Activated T-cell treated with anti-CD3 and anti-CD28 coated beads, Interleukin-2, amount 50 U/mL, for 48 hours (primary cell): ENCODE results near the gene ANXA2.
A peak's percentile ranks its signal among the peaks of the same experiment; 100 is the strongest.
"Not testable (repeated sequence)": the region's sequence is repeated elsewhere in the genome, so short reads cannot be mapped to it uniquely, and the experiment has no call there.

Experiments
- DNase-seq, 2 experiments: peaks; one replicate each; pipeline ENCODE4 v3.0.0-alpha.2; 2020

Gene ANXA2

GRCh38 chr15:60339236-60339635, 58.5 kb downstream of the ANXA2 start:
- DNase-seq, result no peak

GRCh38 chr15:60338810-60339209, 59.0 kb downstream of the ANXA2 start:
- DNase-seq, result no peak

GRCh38 chr15:60337076-60337475, 60.7 kb downstream of the ANXA2 start:
- no peak for DNase-seq

- DNase-seq, result not testable (repeated sequence)
Measured at GRCh38 chr15:60335296-60335695, 62.5 kb downstream of the ANXA2 start.

DNA sequence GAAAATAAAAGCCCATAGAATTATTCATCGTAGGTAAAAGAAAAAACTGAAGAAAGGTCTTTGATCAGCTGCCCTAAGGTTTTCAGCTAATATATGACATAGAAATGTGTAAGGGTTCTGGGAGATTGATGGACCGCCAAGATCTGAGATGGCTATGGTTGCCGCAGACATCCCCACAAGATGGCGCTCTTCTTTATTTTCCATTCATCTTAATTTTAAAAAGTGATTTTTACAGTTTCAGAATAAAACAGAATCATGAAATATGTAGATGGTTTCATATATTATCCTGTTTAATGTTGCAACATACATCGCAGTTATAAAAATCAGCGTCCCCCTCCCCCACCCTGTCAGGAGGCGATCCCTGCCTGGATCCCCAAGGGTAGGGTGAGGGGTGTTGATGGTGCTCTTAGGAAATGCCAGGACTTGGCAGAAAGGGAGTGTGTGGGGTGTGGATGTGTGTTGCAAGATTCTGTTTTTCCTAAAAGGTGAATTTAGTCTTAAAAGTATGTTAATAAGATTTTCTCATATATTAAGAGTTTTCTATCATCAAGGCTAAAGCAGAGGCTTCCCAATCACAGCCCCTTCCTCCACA, 68.8 kb downstream of the ANXA2 start:
- DNase-seq, result peak in 1 of 2 experiments; percentile 39

- no peak for DNase-seq
Measured at GRCh38 chr15:60326824-60327654, 70.7 kb downstream of the ANXA2 start.

GRCh38 chr15:60326343-60326742, 71.4 kb downstream of the ANXA2 start:
- DNase-seq, result no peak

DNA sequence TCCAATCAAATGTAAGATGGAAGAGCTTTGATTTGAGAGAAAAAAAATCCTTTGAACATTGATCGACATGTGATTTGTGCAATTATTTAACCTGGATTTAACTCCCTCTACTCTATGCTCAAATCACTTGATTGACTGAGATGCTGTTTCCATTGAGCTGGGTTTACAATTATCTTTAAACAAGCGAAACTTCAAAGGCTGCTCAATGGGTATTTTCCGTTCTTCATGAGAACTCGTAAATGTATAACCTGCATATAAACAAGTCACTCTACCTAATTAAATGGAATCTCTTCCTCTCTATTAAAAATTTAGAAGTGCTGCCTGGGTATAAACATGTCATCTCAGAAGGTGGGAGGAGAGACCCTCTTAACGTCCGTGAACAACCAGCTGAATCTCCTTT, 71.9 kb downstream of the ANXA2 start:
- DNase-seq, result no peak

- DNase-seq, result no peak
Measured at GRCh38 chr15:60324706-60325438, 72.9 kb downstream of the ANXA2 start.

DNA sequence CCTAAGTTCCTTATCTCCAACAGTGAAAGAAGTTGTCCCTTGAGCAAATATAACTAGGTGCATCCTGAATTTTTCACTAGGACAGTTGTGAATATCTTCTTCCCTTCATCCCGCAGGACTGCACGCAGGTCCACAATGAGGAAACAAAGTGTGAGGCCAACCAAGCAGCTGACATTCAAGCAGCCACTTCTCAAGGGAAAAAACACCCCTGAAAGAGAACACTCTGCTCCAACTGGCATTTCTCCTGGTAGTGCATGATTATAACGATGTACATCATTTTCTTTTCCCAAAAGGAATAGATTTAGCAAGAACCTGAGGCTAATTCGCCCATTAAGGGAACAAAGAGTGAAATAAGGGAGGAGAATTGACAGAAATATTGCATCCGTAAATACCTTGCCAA, 74.5 kb downstream of the ANXA2 start:
- DNase-seq, result no peak

DNA sequence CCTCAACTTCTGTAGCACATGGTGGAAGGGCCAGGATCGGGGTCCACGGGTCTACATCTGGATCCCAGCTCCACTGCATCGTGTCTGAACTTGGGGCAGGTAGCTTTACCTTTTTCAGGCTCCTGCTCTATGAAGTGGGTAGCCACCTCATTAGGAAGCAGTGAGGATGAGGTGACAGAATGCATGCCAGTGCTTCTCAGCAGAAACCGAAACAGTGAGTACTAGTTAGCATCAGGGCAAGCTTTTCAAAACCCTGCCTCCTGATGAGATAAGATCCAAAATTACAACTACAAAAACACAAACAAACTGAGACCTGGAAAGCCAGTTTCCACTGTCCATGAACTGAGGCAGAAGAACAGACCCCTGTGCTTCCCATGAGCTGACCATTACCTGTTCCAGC, 77.4 kb downstream of the ANXA2 start:
- no peak for DNase-seq

GRCh38 chr15:60318216-60318867, 79.4 kb downstream of the ANXA2 start:
- no peak for DNase-seq

GRCh38 chr15:60316961-60317360, 80.8 kb downstream of the ANXA2 start:
- DNase-seq, result no peak

DNA sequence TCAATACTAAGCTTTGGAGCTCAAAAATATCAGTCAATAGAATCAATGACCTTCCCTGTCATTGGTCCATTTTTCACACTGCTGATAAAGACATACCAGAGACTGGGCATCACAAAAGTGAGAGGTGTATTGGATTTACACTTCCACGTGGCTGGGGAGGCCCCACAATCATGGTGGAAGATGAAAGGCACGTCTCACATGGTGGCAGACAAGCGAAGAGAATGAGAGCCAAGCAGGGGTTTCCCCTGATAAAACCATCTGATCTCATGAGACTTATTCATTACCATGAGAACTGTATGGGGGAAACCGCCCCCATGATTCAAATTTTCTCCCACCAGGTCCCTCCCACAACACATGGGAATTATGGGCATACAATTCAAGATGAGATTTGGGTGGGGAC, 81.9 kb downstream of the ANXA2 start:
- no peak for DNase-seq

- no peak for DNase-seq
Measured at GRCh38 chr15:60313906-60314305, 83.9 kb downstream of the ANXA2 start.

- no peak for DNase-seq
Measured at GRCh38 chr15:60307034-60307433, 90.8 kb downstream of the ANXA2 start.

GRCh38 chr15:60301024-60301423, 96.8 kb downstream of the ANXA2 start:
- no peak for DNase-seq

GRCh38 chr15:60299452-60300047, 98.2 kb downstream of the ANXA2 start:
- no peak for DNase-seq
